GM21528 (cell line): Measurements from ENCODE around the gene DNAH3.
"Not testable (repeated sequence)": the region's sequence is repeated elsewhere in the genome, so short reads cannot be mapped to it uniquely, and the experiment has no call there.

Source experiments
- ATAC-seq: cut with Tn5 transposase; IDR thresholded peaks from one replicate; pipeline ENCODE4 v1.9.1; 2021; ENCODE audit warnings: mild to moderate bottlenecking, moderate library complexity; ENCODE audit not compliant: unreplicated experiment, low FRiP score

The DNAH3 gene

DNA sequence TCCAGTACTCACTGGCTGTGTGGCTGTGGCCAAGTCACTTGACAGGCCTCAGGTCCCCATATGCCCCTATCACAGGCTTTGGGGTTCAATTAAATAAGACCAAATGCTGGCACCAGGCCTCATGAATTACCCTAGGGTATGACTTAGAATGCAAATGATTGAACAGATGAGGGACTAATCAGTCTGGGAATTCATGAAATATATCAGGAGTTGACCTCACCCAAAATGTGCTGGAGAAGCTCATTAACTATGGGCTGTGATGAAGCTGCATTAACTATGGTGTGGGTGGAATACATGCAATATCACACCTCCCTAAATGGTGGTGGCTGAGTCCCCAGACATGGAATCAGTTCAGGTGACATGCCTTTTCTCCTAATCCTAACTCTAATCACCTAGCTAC is 72.1 kb downstream of the DNAH3 start:
- no peak for ATAC-seq

DNA sequence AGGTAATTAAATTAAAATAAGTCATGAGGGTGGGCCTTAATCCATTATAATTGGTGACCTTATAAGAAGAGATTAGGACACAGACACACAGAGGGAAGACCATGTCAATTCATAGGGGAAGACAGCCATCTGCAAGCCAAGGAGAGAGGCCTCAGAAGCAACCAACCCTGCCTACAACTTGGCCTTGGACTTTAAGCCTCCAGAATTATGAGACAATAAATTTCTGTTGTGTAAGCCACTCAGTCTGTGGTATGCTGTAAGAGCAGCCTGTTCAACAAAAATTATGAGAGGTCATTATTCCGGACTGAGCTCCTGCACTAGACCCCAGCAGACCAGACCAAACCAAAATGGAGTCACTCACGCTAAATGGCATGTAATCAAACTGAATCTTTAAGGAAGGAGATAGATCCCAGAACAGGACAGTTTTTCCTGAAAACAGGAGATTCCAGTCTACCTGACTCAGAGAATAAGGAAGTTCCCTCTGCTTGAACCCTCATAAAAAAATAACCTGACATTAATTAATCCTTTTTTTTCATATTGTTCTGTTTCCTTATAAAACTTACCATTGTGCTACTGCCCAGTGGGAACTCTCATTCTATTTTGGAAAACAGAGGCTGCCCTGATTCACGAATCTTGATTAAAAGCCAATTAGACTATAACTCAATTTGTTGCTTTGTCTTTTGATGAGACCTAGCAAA is 74.3 kb downstream of the DNAH3 start:
- ATAC-seq: no peak

DNA sequence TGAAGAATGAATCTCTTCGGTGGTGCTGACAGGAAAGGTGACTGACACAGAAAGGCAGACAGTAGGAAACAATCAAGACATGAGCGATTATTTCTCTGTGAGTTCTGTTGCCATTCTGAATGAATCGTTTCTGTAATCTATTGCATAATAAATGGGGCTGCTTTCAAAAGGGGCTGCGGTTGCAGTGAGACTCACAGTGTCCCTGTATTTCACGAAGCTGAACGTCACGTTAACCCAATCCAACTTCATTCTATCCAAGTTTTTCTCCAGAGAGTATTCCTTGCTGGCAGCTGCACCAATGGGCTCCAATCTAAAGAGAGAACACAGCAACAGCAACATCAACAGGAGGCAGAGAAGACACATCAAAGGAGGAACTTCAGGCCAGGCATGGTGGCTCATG is 75.4 kb downstream of the DNAH3 start:
- ATAC-seq: no peak

DNA sequence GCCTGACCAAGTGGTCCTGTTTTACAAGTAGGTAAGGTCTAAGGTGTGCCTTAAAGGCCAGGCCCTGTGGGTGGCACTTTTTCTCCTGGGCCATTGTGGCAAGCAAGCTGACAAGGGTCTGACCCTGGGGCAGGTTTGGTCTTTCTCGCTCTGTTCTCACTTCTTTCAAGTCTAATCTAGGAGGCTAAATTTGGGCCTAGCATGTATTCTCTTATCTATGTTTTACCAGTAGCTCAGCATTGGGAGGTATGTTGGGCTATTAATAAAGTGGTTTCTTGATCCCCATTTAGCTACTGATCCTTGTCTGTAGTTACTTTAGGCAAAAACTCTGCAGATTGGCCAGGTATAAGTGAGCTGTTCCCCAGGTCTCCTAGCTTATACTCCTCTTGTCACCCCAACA is 77.7 kb downstream of the DNAH3 start:
- ATAC-seq: no peak

DNA sequence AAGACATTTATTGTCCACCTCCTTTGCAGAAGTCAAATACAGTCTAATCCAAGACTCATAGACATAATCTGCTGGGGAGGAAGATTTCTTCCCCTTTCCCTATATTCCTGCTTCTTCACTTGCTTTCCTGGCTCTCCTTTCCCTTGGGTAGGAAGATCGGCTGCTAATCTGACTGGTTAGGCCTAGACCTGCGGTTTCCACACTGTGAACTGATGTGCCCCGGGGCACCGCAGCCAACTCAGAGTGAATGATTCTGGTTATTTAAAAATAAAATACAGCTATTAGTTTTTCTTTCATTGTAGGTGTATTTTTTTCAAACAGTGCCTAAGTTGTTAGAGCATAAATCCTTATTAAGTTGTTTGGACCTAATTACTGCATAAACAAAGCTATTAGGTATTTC is 78.9 kb downstream of the DNAH3 start:
- no peak for ATAC-seq

DNA sequence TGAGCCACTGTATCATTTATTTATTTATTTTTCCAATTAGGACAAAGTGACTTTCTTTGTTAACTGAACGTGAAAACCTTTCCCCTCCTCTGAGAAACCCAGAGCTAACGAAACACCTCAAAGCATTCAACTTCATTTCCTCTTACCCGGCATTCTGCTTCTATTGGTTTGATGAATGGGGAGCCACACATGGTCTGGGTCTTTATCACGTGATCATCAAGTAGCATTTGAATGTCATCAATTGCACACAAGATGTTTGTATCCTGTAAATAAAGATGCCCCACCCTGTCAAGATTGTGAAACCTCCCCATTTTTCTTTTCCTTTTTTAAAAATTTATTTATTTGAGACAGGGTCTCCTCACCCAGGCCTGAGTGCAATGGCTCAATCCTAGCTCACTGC is 80.1 kb downstream of the DNAH3 start:
- no peak for ATAC-seq

DNA sequence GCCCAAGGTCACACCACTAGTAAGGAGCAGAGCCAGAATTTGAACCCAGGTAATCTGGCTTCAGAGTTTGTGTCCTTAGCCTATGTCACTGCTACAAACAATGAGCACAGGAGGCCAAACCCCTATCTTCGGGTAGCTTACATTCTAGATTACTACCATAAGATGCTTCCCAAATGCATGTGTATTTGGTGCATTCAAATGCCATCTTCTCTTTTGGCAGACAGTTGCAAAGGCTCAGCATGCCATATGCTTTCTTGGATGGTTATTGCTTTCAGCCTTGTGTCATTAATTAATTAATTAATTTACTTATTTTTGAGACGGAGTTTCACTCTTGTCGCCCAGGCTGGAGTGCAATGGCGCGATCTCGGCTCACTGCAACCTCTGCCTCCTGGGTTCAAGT is 80.7 kb downstream of the DNAH3 start:
- no peak for ATAC-seq

DNA sequence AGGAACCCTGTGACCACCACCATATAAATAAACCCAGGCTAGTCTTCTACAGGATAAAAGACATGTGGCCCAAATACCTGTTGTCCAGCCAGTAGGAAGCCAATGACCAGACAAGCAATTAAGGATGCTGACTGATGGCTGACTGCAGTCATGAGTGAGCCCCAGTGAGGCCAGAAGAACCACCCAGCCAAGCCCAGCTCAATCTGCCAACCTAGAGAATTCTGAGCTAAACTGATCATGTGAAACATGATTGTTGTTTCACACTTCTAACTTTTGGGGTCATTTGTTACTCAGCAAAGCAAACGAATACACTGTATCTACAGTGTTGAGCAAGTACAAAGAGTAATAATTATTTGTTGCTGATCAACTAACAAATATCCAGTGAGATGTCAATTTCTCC is 86.4 kb downstream of the DNAH3 start:
- ATAC-seq: no peak

DNA sequence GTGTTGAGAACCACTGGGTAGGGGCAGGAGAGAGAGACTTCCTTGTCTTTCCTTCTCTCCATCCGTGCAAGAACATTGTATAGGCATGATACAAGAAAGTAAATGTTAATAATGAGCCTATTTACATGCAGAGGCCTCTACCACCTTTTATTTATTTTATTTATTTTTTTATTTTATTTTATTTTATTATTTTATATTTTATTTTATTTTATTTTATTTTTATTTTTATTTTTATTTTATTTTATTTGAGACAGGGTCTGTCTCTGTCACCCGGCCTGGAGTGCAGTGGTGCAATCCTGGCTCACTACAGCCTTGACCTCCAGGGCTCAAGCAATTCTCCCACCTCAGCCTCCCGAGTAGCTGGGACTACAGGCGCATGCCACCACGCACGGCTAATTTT is 87.3 kb downstream of the DNAH3 start:
- not testable (repeated sequence) for ATAC-seq

DNA sequence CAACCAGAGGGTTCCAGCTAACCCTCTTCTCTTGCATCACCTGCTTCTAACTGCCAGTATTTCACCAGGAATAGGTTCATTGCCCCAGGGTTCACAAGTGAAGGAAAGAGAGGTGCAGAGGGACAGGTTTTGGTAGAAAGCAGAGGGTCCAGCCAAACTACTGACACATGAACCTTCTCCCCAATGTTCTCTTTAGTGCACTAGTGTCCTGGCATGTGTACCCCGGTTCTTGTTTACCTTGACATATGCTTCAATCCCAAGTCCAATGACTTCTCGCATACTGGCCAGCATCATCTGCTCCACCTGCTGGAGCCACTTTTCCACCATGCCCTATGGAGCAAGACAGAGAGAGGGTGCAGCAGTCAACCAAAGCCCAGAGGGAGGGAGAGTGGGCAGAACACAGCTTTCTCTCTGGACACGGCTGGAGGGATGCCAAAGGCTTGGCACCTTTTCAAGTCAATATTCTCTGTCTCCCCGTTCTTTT is 90.6 kb downstream of the DNAH3 start:
- ATAC-seq: no peak

DNA sequence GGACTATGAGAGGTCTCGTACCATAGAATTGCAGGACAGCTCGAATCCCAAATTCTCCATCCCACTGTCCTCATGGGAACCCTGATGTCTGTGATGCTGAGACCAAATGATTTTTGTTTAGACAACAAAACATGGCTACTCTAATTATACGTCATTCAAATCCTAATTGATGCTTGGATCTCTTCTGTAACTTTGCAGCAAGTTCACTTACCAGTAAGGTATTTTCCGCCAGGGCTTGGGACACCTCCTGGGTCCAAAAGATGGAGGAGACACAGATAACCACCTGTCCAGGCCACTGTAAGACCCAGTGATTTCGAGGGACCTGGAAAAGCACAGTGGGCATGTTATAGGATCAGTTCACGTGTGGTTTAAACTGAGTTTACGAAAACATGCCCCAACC is 92.8 kb downstream of the DNAH3 start:
- ATAC-seq: no peak

DNA sequence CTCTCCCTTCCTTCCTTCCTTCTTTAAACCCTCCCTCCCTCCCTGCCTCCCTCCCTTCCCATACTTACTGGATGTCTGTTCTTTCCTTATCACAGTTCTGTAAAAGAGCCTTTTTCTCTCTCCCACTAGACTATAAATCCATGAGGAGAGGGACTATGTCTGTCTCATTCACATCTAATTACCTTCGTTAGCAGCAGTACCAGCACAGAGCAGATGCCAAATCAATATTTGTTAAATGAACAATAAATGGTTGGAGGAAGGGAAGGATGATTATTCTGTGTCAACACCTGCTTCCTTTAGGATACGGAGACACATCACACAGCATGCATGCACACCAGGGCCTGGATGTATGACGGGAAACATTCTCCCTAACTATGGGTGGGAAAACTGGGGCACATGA is 94.2 kb downstream of the DNAH3 start:
- no peak for ATAC-seq

DNA sequence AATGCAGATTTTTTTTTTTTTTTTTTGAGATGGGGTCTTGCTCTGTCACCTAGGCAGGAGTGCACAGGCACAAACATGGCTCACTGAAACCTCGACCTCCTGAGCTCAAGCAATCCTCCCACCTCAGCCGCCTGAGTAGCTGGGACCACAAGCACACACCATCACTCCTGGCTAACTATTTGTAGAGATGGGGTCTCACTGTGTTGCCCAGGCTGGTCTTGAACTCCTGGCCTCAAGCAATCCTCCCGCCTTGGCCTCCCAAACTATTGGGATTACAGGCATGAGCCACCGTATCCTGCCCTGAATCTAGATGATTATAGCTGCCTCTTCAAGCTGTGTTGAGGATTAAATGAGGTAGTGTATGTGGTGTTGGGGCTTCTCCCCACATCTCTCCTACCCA is 94.9 kb downstream of the DNAH3 start:
- not testable (repeated sequence) for ATAC-seq

DNA sequence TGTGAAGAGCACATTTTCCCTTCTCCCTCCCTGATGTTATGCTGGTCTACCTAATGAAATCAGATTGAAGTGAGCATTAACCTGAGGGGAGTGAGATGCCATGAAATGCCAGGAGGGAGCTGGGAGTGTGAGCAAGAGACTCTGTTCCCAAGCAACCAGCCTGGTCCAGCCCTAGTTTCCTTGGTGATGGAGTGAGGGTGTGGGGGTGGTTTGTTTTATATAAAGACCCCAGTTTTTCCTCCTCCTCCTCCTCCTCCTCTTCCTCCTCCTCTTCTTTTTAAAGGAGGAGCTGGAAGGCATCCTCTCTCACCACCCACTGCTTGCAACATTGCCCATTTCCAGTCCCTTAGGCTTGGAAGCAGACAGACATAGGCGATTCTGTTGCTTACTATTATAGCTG is 97.1 kb downstream of the DNAH3 start:
- ATAC-seq: no peak

DNA sequence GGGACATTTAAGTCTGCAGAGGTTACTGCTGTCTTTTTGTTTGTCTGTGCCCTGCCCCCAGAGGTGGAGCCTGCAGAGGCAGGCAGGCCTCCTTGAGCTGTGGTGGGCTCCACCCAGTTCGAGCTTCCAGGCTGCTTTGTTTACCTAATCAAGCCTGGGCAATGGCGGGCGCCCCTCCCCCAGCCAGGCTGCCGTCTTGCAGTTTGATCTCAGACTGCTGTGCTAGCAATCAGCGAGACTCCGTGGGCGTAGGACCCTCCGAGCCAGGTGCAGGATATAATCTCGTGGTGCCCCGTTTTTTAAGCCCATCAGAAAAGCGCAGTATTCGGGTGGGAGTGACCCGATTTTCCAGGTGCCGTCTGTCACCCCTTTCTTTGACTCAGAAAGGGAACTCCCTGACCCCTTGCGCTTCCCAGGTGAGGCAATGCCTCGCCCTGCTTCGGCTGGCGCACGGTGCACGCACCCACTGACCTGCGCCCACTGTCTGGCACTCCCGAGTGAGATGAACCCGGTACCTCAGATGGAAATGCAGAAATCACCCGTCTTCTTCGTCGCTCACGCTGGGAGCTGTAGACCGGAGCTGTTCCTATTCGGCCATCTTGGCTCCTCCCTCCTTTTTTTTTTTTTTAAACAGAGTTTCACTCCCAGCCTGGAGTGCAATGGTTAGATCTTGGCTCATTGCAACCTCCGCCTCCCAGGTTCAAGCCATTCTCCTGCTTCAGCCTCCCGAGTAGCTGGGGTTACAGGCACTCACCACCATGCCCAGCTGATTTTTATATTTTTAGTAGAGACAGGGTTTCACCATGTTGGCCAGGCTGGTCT is 102.3 kb downstream of the DNAH3 start:
- ATAC-seq: not testable (repeated sequence)

DNA sequence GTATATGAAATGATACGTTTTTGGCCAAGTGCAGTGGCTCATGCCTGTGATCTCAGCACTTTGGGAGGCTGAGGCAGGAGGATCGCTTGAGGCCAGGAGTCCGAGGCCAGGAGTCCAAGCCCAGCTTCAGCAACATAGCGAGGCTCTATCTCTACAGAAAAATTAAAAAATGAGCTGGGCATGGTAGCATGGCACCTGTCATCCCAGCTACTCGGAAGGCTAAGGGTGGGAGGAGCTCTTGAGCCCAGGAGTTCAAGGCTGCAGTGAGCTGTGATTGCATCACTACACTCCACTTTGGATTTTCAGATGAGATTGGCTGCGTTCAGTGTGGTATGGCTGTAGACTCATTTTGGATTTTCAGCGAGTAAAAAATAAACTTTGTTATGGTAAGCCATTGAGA is 112.4 kb downstream of the DNAH3 start:
- no peak for ATAC-seq

DNA sequence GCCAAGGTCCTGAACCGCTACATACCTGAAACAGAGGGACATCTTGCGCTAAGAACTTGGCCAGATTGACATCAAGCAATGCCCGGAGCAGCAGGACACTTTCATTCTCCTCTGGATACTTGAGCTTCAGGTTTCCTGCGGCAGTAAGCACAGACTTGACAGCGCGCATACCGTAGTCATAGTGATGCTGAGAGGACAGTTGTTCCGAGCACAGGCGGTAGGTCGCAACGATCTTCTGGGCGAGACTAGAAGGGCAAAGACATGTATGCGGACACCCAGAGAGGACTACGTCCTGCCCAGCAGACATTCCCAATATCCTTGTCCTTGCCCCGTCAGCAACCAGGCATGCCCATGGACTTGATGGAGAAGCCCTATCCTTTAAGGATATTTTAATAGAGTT is 112.9 kb downstream of the DNAH3 start:
- no peak for ATAC-seq

DNA sequence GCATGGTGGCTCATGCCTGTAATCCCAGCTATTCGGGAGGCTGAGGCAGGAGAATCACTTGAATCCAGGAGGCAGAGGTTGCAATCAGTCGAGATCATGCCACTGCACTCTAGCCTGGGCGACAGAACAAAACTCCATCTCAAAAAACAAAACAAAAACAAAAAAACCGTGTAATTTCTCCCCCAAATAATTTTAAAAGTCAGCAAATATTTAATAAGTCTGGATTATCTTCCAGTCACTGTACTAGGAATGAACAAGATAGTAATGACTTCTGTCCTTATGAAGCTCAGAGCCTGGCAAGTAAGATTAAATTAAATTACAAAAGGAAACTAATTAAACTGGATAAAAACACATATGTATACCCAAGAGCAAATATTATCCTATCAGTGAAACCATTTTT is 113.5 kb downstream of the DNAH3 start:
- no peak for ATAC-seq

DNA sequence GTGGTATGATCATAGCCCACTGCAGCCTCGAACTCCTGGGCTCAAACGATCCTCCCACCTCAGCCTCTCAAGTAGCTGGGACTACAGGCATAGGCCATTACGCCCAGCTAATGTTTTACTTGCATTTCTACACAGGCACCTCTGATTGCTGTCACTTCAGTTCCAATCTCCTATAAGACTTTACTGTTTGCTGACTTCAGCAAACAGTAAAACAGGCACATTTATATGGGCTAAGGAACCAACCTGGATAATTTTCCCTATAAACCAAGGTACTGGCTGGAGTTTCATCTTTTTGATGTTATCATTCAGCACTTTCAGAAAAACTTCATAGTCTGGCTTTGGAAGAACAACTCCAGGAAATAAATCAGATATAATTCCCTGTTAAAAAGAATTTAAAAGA is 114.2 kb downstream of the DNAH3 start:
- no peak for ATAC-seq

DNA sequence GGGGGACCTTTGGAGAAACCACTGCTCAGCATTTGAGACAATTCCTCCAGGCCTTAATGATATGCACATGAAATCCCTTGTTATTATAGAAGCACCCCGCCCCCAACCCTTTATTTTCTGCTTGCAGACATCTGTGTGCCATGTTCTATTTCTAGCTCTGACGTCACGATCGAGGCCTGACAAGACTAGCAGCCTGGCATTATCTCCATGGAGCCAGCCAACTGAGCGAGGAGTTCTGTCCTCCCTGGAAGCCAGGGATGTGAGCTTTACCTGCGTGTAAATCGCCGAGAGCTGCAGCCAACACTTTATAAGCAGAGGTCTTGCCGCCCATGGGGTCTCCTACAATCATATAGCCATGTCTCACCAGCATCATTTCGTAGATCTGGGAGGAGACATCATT is 116.9 kb downstream of the DNAH3 start:
- ATAC-seq: no peak

DNA sequence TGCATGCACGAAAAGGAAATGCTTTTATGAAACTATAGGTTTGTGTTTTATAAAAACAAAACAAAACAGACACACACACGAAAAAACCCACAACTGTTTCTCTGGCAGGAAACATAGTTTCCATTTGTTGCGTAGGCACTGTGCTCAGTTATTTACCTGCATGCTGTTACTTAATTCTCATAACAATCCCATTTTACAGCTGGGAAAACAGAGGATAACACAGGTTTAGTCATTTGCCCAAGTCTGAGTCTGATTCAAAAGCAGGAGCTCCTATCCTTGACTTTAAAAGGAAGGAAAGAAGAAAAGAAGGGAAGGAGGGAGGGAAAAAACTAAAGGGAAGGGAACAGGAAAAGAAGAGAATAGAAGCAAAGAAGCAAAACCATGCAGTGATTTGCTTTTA is 117.4 kb downstream of the DNAH3 start:
- ATAC-seq: no peak

DNA sequence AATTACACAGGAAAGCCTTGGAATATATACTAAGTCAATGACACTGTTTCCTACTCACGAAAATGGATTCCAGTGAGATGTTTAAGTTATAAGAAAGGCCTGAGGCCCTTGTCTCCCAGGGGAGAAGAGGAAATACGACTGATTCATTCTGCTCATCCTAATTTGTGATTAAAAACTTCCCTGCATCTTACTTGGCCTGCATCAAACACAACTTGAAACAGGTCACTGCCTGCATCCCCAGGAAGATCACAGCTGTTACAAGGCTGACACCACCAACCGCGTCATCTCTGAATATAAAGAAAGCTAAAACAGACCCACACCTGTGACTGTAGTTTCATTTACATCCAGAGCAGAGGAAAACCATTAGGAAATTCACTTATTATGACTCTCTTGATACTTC is 121.9 kb downstream of the DNAH3 start:
- no peak for ATAC-seq
